K562 (cell line): Measurements from ENCODE around the gene RIPPLY3. TPM values are rescaled to one million over a fixed set of nuclear protein-coding genes. Genes with fewer than 3 reads are reported as not detected.

ENCODE experiments used
- CHAMP1 ChIP-seq: fragments of 450-650 bp; IDR thresholded peaks from 2 replicates; pipeline ENCODE4 v1.6.1; 2016; ENCODE audit warnings: mild to moderate bottlenecking
- CXXC5 ChIP-seq: fragments of 250-450 bp; sonication (Bioruptor Pico); IDR thresholded peaks from 2 replicates; pipeline ENCODE4 v1.8.0; 2022; ENCODE audit warnings: inconsistent platforms, mild to moderate bottlenecking, moderate library complexity
- ELF1 ChIP-seq: fragments of 200-800 bp; sonication (Bioruptor generic); IDR thresholded peaks from 2 replicates; pipeline ENCODE4 v1.6.1; 2016; ENCODE audit warnings: missing genetic modification characterization, missing compliant biosample characterization
- GABPA ChIP-seq: fragments of 200-800 bp; sonication (Bioruptor generic); conservative IDR thresholded peaks from 2 replicates; pipeline ENCODE4 v1.6.1; 2016; ENCODE audit warnings: low read depth, missing genetic modification characterization, missing compliant biosample characterization
- GTF3C2 ChIP-seq: IDR thresholded peaks from 3 replicates; pipeline ENCODE4 v1.6.1; 2011; ENCODE audit warnings: borderline replicate concordance, mild to moderate bottlenecking, moderate library complexity; ENCODE audit not compliant: insufficient read length; ENCODE audit errors: extremely low read depth
- HCFC1 ChIP-seq: IDR thresholded peaks from 2 replicates; pipeline ENCODE4 v1.6.1; 2012; ENCODE audit warnings: low read depth, low read length, improper control_type of control experiment
- NFRKB ChIP-seq: fragments of 450-650 bp; IDR thresholded peaks from 2 replicates; pipeline ENCODE4 v1.6.1; 2016; ENCODE audit warnings: low read depth
- RERE ChIP-seq: sonication (generic); formaldehyde crosslinking; IDR thresholded peaks from 2 replicates; pipeline ENCODE4 v1.8.0; 2023; ENCODE audit warnings: missing genetic modification reagents, mild to moderate bottlenecking, borderline replicate concordance
- SAFB2 ChIP-seq: fragments of 200-400 bp; formaldehyde crosslinking; IDR thresholded peaks from 2 replicates; pipeline ENCODE4 v1.6.1; 2018; ENCODE audit warnings: borderline replicate concordance, low read length, low read depth, moderate library complexity; ENCODE audit not compliant: severe bottlenecking
- SUPT5H ChIP-seq: fragments of 450-650 bp; IDR thresholded peaks from 2 replicates; pipeline ENCODE4 v1.6.1; 2016
- TBP ChIP-seq: optimal IDR thresholded peaks from 2 replicates; pipeline ENCODE3; 2011; ENCODE audit warnings: low read depth, low read length, improper control_type of control experiment
- ZC3H11A ChIP-seq: IDR thresholded peaks from 2 replicates; pipeline ENCODE4 v1.6.1; 2012; ENCODE audit warnings: low read depth, low read length, improper control_type of control experiment
- ZNF146 ChIP-seq: IDR thresholded peaks from one replicate; pipeline ENCODE4 v1.6.1; 2018; ENCODE audit warnings: missing compliant biosample characterization; ENCODE audit not compliant: unreplicated experiment
- polyA plus RNA-seq, 8 experiments: library from polyadenylated mRNA; depleted of rRNA in 4 of 8; stranded (reverse) in 5 of 8; unstranded in 3 of 8; fragments of >200 nt; fragmentation: Nextera tagmentation in 2 of 8; fragmentation: Illumina TruSeq in 1 of 8; extraction: Ambion mirVana in 2 of 8; extraction: Trizol in 1 of 8; gene quantifications; 2 replicates each; pipeline versions ENCODE4 v1.2.1 to v1.2.3, GENCODE V29; 2011 to 2014; ENCODE audit warnings: inconsistent platforms in 1 of 8, missing spikeins in 1 of 8
- total RNA-seq, 7 experiments: library from RNA; depleted of rRNA in 6 of 7; stranded (reverse); fragments of >200 nt in 6 of 7; fragmentation: Illumina TruSeq in 2 of 7; extraction: Trizol in 2 of 7; gene quantifications; 2 replicates each; pipeline versions ENCODE4 v1.2.1 to v1.2.3, GENCODE V29; 2011 to 2021; ENCODE audit warnings: low replicate concordance in 1 of 7

RIPPLY3 gene
- total and polyA plus RNA-seq, 9 of the 15 experiments (the other 6 are each of a cell fraction or from before 2014, with no cell fraction given): not detected

- TF ChIP-seq CXXC5 (peak; percentile 95), ZC3H11A (no peak), TBP (peak; percentile 40), GABPA (tag) (peak; percentile 96), SAFB2 (no peak), ELF1 (no peak; the same call in 1 of the 2 replicates), RERE (CRISPR knock-in tag) (no peak), HCFC1 (peak; percentile 50; the same call in 1 of the 2 replicates), SUPT5H (peak; percentile 83), NFRKB (peak; percentile 86; the same call in 1 of the 2 replicates), ZNF146 (peak; percentile 8), CHAMP1 (no peak), GTF3C2 (no peak)
Observed at GRCh38 chr21:36989699-36990507, 16.6 kb upstream of the RIPPLY3 start (continued).
